HG03432 (cell line): Measurements from ENCODE around the gene CREG1.
"Not testable (repeated sequence)": the region's sequence is repeated elsewhere in the genome, so short reads cannot be mapped to it uniquely, and the experiment has no call there.

ENCODE experiments used
- ATAC-seq: cut with Tn5 transposase; IDR thresholded peaks from one replicate; pipeline ENCODE4 v1.9.1; 2021; ENCODE audit warnings: mild to moderate bottlenecking, moderate library complexity; ENCODE audit not compliant: unreplicated experiment

Gene CREG1

DNA sequence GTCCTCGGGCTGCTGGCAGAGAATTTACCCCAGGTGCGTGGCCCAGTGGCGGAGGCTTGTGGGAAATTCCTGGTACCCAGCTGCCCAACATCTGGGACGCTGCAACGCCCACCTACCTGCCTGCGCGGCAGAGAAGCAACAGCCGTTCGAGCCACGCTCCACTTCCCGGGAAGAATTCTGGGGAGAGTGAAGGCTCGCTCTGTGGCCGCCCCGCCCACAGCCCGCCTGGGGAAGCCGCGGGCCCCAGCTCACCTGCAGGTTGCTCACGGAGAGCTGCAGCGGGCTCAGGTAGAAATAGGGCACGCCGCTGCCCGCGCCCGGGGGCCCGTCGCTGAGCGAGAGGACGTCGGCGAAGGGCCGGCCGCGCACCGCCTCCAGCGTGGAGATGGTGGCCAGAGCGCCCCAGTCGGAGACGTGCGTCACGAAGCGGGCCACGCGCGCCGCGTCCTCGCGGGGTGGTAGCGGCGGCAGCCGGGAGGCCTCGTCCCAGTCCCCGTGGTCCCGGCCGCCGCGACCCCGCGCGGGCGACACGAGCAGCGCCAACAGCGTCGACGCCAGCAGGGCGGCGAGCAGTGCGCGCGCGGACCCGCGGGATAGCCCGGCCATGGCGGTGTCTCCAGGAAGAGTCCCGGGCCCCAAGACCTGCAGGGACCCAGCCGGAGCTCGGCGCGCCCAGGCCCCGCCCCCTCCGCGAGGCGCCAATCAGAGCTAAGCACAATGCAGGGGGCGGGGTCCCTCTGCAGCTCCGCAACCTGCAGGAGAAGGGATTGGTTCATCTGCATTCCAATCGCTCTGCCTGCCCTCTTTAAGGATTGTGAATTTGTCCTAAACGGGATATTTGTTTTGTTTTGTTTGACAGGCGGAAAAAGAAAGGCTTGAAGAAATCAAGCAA lies at the start of gene CREG1:
TSS of gene CREG1 (minus strand) at position 627 of the 892 bp plus-strand sequence.
- ATAC-seq, result peak; percentile 99

- no peak for ATAC-seq
These were observed 49.3 kb upstream of the CREG1 start for GRCh38 chr1:167602840-167603239.

DNA sequence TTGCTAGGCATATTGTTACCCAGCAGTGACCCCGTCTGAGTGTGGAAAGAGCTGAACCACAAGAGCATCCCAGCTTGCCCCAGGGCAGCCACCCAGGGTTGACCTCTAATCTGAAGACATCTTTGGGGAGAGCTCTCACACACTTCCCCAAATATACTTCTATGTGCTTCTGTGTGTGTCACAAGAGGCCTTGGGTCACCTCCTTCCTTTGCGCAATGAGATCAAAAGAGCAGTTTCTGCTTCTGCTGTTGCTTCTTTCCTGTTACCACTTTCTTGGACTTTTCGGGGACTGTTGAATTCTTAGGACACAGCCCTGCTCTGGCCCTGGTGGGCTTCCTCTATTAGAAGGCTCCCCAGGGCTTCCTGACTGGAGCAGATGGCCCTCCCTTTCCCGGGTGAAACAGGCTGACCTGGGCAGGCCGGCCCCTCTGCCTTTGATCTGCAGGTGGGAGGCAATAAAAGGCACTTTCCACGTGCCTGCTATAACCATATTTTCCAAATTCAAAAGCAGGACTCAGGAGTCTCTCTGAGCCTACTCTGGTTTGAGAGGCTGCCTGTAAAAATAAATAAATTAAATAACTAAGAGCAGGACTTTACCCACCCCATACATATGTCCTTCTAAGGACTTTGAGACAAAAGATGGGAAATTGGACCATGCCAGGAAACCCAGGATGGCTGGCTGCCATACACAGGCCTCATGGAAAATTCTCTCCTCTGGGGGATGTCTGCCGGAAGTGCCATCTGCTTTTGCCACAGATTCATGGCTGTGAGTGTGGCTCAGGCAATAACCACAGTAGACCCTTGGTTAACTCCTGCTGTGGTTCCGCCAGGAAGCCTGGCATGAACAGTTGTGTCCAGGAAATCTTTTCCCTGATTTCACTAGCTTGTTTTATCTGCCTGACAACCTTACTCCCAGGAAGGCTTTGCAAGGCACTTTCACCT lies 48.2 kb upstream of the CREG1 start:
- ATAC-seq, result peak; percentile 32

- peak; percentile 79 for ATAC-seq
These were observed 46.5 kb upstream of the CREG1 start for GRCh38 chr1:167599957-167600581.

- ATAC-seq, result no peak
These were observed 41.3 kb upstream of the CREG1 start for GRCh38 chr1:167594822-167595221.

DNA sequence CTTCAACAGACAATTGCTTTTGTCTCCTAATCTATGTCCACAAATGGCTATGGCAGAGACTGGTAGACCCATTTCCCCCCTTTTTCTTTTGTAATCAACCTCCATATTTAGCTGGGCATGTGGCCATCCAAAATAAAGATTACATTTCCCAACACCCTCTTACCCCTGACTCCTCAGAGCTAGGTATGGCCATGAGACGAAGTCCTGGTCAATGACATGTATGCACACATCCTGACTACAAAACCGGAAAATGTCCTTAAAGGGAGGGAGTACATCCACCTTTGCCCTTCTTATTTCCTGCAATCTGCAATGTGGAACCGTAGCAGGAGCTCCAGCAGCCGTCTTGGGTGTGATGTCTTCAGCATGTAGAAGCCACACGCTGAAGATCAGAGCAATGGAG lies 40.3 kb upstream of the CREG1 start:
- no peak for ATAC-seq

- no peak for ATAC-seq
These were observed 38.9 kb upstream of the CREG1 start for GRCh38 chr1:167592475-167592874.

- no peak for ATAC-seq
These were observed 34.8 kb upstream of the CREG1 start for GRCh38 chr1:167588361-167588760.

GRCh38 chr1:167587872-167588271 lies 34.3 kb upstream of the CREG1 start:
- ATAC-seq, result no peak

GRCh38 chr1:167587342-167587741 lies 33.8 kb upstream of the CREG1 start:
- no peak for ATAC-seq

DNA sequence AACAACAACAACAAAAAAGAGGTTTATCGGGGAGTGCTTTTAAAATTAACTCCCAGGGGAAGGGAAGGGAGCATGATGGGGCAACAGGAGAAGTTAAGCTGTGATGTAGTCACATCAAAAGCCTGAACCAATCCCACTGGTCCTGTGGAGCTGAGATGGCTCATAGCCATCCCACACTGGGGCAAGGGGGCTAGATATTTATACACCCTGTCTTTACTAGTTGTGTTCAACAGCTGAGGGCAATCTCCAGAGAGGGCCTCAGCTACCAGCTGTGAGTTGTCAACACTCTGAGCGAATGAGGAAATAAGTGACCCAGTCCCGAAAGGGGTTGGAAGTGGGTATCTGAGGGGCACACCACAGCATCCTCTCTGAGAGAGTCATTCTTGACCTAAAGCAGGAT lies 31.0 kb upstream of the CREG1 start:
- ATAC-seq, result no peak

- no peak for ATAC-seq
These were observed 29.2 kb upstream of the CREG1 start for GRCh38 chr1:167582722-167583121.

DNA sequence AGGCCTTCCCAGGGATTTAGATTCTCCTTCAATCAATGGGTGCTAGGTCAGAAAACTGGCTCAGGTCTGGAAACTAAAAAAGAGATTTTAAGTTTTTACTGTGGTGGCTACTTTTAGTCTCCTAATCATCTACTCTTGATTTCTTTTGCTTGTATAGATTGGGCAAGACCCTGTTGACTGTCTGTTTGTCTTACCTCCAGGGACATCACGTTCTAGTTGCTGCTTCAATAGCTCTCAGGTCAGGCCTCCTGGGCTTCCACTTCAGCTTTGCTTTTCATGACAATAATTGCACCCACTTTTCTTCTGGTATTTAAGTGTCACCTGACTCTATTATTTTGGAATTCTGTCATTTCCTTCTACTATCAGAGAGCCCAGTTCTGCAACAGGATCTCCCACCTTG lies 28.5 kb upstream of the CREG1 start:
- no peak for ATAC-seq

- ATAC-seq, result no peak
These were observed 26.4 kb upstream of the CREG1 start for GRCh38 chr1:167579986-167580385.

GRCh38 chr1:167578939-167579521 lies 25.5 kb upstream of the CREG1 start:
- ATAC-seq, result no peak

DNA sequence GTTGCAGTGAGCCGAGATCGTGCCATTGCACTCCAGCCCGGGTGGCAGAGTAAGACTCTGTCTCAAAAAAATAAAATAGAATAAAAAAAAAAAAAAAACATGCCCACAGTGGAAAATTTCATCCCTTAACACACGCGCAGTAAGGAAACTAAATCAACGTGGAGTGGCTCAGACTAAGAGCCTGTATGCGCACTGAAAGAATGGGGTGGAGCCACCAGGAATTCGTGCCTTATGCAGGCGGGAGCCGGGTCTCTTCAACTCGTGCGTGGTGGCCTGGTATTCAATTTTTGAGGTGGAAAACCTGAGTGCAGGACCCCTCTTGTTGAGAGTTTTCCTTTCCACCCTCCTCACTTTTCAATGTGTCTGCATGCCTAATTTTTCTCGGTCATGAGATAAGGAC lies 22.1 kb upstream of the CREG1 start:
- ATAC-seq, result no peak

GRCh38 chr1:167573035-167573434 lies 19.5 kb upstream of the CREG1 start:
- no peak for ATAC-seq

GRCh38 chr1:167570712-167571111 lies 17.1 kb upstream of the CREG1 start:
- ATAC-seq, result not testable (repeated sequence)

- ATAC-seq, result no peak
These were observed 14.1 kb upstream of the CREG1 start for GRCh38 chr1:167567663-167568062.

DNA sequence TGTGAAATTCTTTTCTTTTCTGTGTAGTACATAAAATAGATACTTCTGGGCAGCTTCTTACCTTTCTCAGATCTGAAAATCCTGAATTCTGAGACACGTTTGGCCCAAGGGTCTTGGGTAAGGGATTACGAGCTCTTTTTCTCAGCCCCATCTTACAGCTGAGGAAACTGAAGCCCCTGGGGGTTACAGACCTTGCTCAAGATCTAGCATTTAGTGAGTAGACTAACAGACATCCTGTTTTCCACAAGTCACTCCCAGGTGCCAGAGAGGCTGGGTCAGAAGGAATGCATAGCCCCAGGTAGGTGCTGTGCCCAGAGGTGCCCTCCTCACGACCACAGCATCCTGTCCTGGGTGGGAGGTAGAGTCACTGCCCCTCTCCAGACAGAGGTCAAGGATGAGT lies 13.2 kb upstream of the CREG1 start:
- no peak for ATAC-seq

- no peak for ATAC-seq
These were observed 12.4 kb upstream of the CREG1 start for GRCh38 chr1:167565922-167566321.
